GM19240 (cell line): ENCODE measurements around the gene TAF1.
"Not testable (repeated sequence)": the region's sequence is repeated elsewhere in the genome, so short reads cannot be mapped to it uniquely, and the experiment has no call there.

Source experiments
- DNase-seq: peaks from one replicate; pipeline ENCODE4 v3.0.0; 2011; ENCODE audit warnings: low spot score; ENCODE audit not compliant: insufficient read length

Gene TAF1

DNA sequence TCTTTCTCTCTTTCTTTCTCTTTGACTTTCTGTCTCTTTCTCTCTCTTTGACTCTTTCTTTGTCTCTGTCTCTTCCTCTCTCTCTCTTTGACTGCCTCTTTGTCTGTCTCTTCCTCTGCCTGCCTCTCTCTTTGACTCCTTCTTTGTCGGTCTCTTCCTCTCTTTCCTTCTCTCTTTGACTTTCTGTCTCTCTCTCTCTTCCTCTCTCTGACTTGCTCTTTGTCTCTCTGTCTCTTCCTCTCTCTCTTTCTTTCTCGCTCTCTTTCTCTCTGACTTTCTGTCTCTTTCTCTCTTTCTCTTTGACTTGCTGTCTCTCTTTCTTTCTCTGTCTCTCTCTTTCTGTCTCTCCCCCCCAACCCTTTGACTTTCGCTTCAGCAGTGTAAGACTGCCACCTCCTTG is 130.3 kb downstream of the TAF1 start:
- no peak for DNase-seq

DNA sequence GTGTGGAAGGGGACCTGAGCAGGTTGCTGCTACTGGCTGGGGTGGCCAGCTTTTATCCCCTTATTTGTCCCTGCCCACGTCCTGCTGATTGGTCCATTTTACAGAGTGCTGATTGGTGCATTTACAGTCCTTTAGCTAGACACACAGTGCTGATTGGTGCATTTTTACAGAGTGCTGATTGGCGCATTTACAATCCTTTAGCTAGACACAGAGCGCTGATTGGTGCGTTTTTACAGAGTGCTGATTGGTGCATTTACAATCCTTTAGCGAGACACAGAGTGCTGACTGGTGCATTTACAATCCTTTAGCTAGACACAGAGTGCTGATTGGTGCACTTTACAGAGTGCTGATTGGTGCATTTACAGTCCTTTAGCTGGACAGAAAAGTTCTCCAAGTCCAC is 135.9 kb downstream of the TAF1 start:
- not testable (repeated sequence) for DNase-seq

DNA sequence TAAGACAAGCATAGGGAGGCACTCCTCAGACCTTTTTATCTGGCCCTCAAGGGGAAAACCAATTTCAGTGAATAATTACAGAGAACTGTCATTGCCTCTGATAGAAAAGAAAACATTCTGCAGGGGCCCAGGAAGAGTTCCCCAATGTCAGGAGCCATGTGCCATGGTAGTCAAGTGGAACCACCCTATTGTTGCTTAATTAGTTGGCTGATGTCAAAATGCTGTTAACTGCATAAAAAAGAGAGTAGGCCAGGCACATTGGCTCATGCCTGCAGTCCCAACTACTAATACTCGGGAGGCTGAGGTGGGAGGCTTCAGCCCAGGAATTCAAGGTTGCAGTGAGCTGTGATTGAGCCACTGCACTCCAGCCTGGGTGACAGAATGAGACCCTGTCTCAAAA is 138.2 kb downstream of the TAF1 start:
- no peak for DNase-seq

- DNase-seq = no peak
Measured at GRCh38 chrX:71509289-71509688, 143.1 kb downstream of the TAF1 start.

- no peak for DNase-seq
Measured at GRCh38 chrX:71510161-71510560, 144.0 kb downstream of the TAF1 start.

GRCh38 chrX:71513731-71514130 is 147.6 kb downstream of the TAF1 start:
- DNase-seq = not testable (repeated sequence)

- DNase-seq = no peak
Measured at GRCh38 chrX:71514367-71515037, 148.3 kb downstream of the TAF1 start.

- DNase-seq = no peak
Measured at GRCh38 chrX:71515038-71515396, 148.9 kb downstream of the TAF1 start.
